Measurements from ENCODE around the gene KCND3.

DNA sequence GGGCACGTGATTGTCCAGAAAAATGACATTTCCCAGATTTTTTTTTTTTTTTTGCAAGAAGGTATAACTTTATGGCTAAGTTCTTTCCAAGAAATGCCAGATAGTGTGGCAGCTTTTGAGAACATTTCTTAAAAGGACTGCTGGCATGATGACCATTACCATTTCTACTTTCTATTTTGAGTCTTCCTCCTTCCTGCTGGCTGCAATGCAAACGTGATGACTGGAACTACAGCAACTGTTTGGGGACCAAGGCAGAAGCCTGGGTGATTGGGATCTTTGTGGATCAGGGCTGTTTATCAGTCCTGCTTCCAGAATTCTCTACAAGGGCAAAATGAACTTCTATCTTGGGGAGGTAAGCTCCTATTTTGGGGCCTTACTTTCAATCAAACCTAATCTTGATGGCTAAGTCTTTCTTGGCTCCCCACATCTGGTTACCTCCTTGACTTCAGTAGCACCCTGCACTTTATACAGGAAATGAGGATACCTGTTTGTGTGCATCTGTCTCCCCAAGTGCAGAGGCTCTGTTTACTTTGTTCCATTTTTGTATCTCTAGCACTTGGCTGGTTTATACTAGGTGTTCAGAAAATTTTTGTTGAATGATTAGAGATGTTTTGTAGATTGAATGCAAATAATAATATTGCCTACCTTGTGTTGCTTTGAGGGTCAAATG lies 237.4 kb downstream of the KCND3 start:
- TF ChIP-seq, protein P1, sequence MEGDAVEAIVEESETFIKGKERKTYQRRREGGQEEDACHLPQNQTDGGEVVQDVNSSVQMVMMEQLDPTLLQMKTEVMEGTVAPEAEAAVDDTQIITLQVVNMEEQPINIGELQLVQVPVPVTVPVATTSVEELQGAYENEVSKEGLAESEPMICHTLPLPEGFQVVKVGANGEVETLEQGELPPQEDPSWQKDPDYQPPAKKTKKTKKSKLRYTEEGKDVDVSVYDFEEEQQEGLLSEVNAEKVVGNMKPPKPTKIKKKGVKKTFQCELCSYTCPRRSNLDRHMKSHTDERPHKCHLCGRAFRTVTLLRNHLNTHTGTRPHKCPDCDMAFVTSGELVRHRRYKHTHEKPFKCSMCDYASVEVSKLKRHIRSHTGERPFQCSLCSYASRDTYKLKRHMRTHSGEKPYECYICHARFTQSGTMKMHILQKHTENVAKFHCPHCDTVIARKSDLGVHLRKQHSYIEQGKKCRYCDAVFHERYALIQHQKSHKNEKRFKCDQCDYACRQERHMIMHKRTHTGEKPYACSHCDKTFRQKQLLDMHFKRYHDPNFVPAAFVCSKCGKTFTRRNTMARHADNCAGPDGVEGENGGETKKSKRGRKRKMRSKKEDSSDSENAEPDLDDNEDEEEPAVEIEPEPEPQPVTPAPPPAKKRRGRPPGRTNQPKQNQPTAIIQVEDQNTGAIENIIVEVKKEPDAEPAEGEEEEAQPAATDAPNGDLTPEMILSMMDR (IDR thresholded peaks at IDR 0.05) = no peak
- TF ChIP-seq ZFX (IDR thresholded peaks at IDR 0.05; ENCODE audit: borderline replicate concordance) = no peak

All from 22Rv1 (cell line).